ENCODE measurements around the gene MRPL33. TPM values are rescaled to one million over a fixed set of nuclear protein-coding genes. Genes with fewer than 3 reads are reported as not detected.

The MRPL33 gene
- total and polyA plus RNA-seq, 2 of the 13 experiments (the other 11 are each of a cell fraction or from before 2014, with no cell fraction given) = 69.7 to 218 TPM

- no peak for TF ChIP-seq ZNF646 (CRISPR knock-in tag; IDR thresholded peaks at IDR 0.05)
- peak; percentile 73; the same call in 1 of the 2 replicates for TF ChIP-seq HOXA3 (CRISPR knock-in tag; IDR thresholded peaks at IDR 0.05)
- TF ChIP-seq SAP130 (CRISPR knock-in tag; IDR thresholded peaks at IDR 0.05; ENCODE audit: low read depth) = peak; percentile 83
- peak; percentile 63; the same call in 1 of the 2 replicates for TF ChIP-seq BCL6 (CRISPR knock-in tag; IDR thresholded peaks at IDR 0.05)
- TF ChIP-seq ZSCAN22 (CRISPR knock-in tag; IDR thresholded peaks at IDR 0.05) = 0 out of 2 replicates have a peak, but pooled peaks have one; percentile 57
- TF ChIP-seq DNMT3B (CRISPR knock-in tag; conservative IDR thresholded peaks at IDR 0.05) = 0 out of 2 replicates have a peak, but pooled peaks have one; percentile 75
- no peak for TF ChIP-seq SETDB1 (CRISPR knock-in tag; IDR thresholded peaks at IDR 0.05; ENCODE audit: borderline replicate concordance)
- peak; percentile 38; the same call in 1 of the 2 replicates for TF ChIP-seq ZNF607 (CRISPR knock-in tag; IDR thresholded peaks at IDR 0.05; ENCODE audit: borderline replicate concordance)
- TF ChIP-seq TRAFD1 (CRISPR knock-in tag; IDR thresholded peaks at IDR 0.05; ENCODE audit: borderline replicate concordance) = peak; percentile 71; the same call in 1 of the 2 replicates
- TF ChIP-seq THYN1 (CRISPR knock-in tag; IDR thresholded peaks at IDR 0.05; ENCODE audit: borderline replicate concordance, low read depth) = no peak
- TF ChIP-seq AHDC1 (CRISPR knock-in tag; IDR thresholded peaks at IDR 0.05; ENCODE audit: borderline replicate concordance) = peak; percentile 94; the same call in 1 of the 2 replicates
- TF ChIP-seq ZNF788 (CRISPR knock-in tag; IDR thresholded peaks at IDR 0.05; ENCODE audit: borderline replicate concordance) = peak; percentile 86
- TF ChIP-seq SMAD1 (CRISPR knock-in tag; IDR thresholded peaks at IDR 0.05; ENCODE audit: borderline replicate concordance, low read depth) = no peak; the same call in 1 of the 2 replicates
- no peak for TF ChIP-seq ZNF282 (IDR thresholded peaks at IDR 0.05; ENCODE audit: partially characterized antibody)
- TF ChIP-seq RBM22 (optimal IDR thresholded peaks at IDR 0.05; ENCODE audit: low read length) = no peak
Observed at GRCh38 chr2:27738349-27739057, 33.0 kb upstream of the MRPL33 start (continued).
